Mesenchymal stem cell (in vitro differentiated cells and primary cell): Measurements from ENCODE around the gene SPACA5.
A peak's percentile ranks its signal among the peaks of the same experiment; 100 is the strongest.

Experiments
- DNase-seq: peaks from one replicate; pipeline ENCODE4 v3.0.0-alpha.2; 2013
- H2AFZ ChIP-seq: one replicate; pipeline ENCODE4 v1.6.1; 2013; ENCODE audit warnings: low read depth, mild to moderate bottlenecking, control low read depth, inconsistent platforms, low read length, moderate library complexity
- H2AK5ac ChIP-seq: 2 replicates; pipeline ENCODE4 v1.6.1; 2013; ENCODE audit warnings: low read length, moderate library complexity, mild to moderate bottlenecking, inconsistent platforms; ENCODE audit not compliant: severe bottlenecking
- H2BK120ac ChIP-seq: one replicate; pipeline ENCODE4 v1.6.1; 2013; ENCODE audit warnings: low read depth, mild to moderate bottlenecking, inconsistent platforms, low read length, moderate library complexity
- H2BK12ac ChIP-seq, 2 experiments: one replicate each; pipeline ENCODE4 v1.6.1; 2013; ENCODE audit warnings: inconsistent platforms in 2 of 2, low read length in 2 of 2, mild to moderate bottlenecking in 2 of 2, moderate library complexity in 2 of 2, control low read depth in 1 of 2
- H2BK15ac ChIP-seq: one replicate; pipeline ENCODE4 v1.6.1; 2013; ENCODE audit warnings: mild to moderate bottlenecking, low read depth, inconsistent platforms; ENCODE audit not compliant: poor library complexity, severe bottlenecking
- H2BK5ac ChIP-seq: 2 replicates; pipeline ENCODE4 v1.6.1; 2013; ENCODE audit warnings: low read depth, mild to moderate bottlenecking, low read length, control low read depth, inconsistent platforms; ENCODE audit not compliant: poor library complexity, severe bottlenecking
- H3K14ac ChIP-seq, 2 experiments: one replicate each; pipeline ENCODE4 v1.6.1; 2013; ENCODE audit warnings: inconsistent platforms in 2 of 2, low read length in 2 of 2, control low read depth in 1 of 2, mild to moderate bottlenecking in 1 of 2, moderate library complexity in 1 of 2
- H3K18ac ChIP-seq, 2 experiments: one replicate each; pipeline ENCODE4 v1.6.1; 2013; ENCODE audit warnings: inconsistent platforms in 2 of 2, low read length in 2 of 2, control low read depth in 1 of 2, low read depth in 1 of 2, mild to moderate bottlenecking in 1 of 2
- H3K23ac ChIP-seq, 2 experiments: one replicate each; pipeline ENCODE4 v1.6.1; 2013; ENCODE audit warnings: inconsistent platforms in 2 of 2, low read length in 2 of 2, mild to moderate bottlenecking in 2 of 2, moderate library complexity in 2 of 2, control low read depth in 1 of 2
- H3K27ac ChIP-seq: 2 replicates; pipeline ENCODE4 v1.5.1; 2013; ENCODE audit warnings: mild to moderate bottlenecking, moderate library complexity, low read length, control low read depth, inconsistent platforms; ENCODE audit not compliant: poor library complexity, severe bottlenecking
- H3K27me3 ChIP-seq, 2 experiments: 2 replicates each; pipeline versions ENCODE4 v1.6.1 to v1.7.0; 2013; ENCODE audit warnings: low read length in 2 of 2, mild to moderate bottlenecking in 2 of 2, moderate library complexity in 2 of 2, control low read depth in 1 of 2, inconsistent platforms in 1 of 2; ENCODE audit not compliant: control insufficient read depth in 1 of 2, insufficient read depth in 1 of 2
- H3K36me3 ChIP-seq, 2 experiments: 2 replicates each; pipeline versions ENCODE4 v1.6.1 to v1.7.0; 2013; ENCODE audit warnings: low read length in 2 of 2, control low read depth in 1 of 2, inconsistent platforms in 1 of 2, low read depth in 1 of 2, mild to moderate bottlenecking in 1 of 2; ENCODE audit not compliant: insufficient read depth in 2 of 2, control insufficient read depth in 1 of 2
- H3K4ac ChIP-seq, 2 experiments: one replicate each; pipeline ENCODE4 v1.6.1; 2013; ENCODE audit warnings: inconsistent platforms in 2 of 2, low read length in 2 of 2, mild to moderate bottlenecking in 2 of 2, moderate library complexity in 2 of 2, control low read depth in 1 of 2, low read depth in 1 of 2
- H3K4me1 ChIP-seq: 2 replicates; pipeline ENCODE4 v1.6.1; 2013; ENCODE audit warnings: low read depth, low read length, control low read depth; ENCODE audit not compliant: control insufficient read depth, insufficient read depth
- H3K4me2 ChIP-seq: 2 replicates; pipeline ENCODE4 v1.6.1; 2013; ENCODE audit warnings: low read length, mild to moderate bottlenecking, inconsistent platforms; ENCODE audit not compliant: poor library complexity, severe bottlenecking
- H3K4me3 ChIP-seq, 2 experiments: 2 replicates each; pipeline versions ENCODE4 v1.5.1 to v1.7.0; 2013; ENCODE audit warnings: low read length in 2 of 2, mild to moderate bottlenecking in 2 of 2, control low read depth in 1 of 2, low read depth in 1 of 2; ENCODE audit not compliant: insufficient read depth in 1 of 2
- H3K79me1 ChIP-seq: replicated peaks from 2 replicates; pipeline ENCODE4 v1.6.1; 2013; ENCODE audit warnings: mild to moderate bottlenecking, control low read depth, low read length, inconsistent platforms; ENCODE audit not compliant: poor library complexity, severe bottlenecking
- H3K9ac ChIP-seq: 2 replicates; pipeline ENCODE4 v1.7.0; 2013; ENCODE audit warnings: mild to moderate bottlenecking, low read length, moderate library complexity
- H3K9me3 ChIP-seq: 2 replicates; pipeline ENCODE4 v1.7.0; 2013; ENCODE audit warnings: mild to moderate bottlenecking, low read length; ENCODE audit not compliant: control insufficient read depth
- H4K8ac ChIP-seq: one replicate; pipeline ENCODE4 v1.6.1; 2013; ENCODE audit warnings: inconsistent platforms, mild to moderate bottlenecking, low read length, moderate library complexity
- H4K91ac ChIP-seq: one replicate; pipeline ENCODE4 v1.6.1; 2013; ENCODE audit warnings: mild to moderate bottlenecking, low read length, inconsistent platforms
- WGBS: methylation state at CpG from one replicate; pipeline ENCODE4 v1.1.7; 2013; ENCODE audit warnings: mixed read lengths; 5-methylcytosine and 5-hydroxymethylcytosine counted together

SPACA5 gene

DNA sequence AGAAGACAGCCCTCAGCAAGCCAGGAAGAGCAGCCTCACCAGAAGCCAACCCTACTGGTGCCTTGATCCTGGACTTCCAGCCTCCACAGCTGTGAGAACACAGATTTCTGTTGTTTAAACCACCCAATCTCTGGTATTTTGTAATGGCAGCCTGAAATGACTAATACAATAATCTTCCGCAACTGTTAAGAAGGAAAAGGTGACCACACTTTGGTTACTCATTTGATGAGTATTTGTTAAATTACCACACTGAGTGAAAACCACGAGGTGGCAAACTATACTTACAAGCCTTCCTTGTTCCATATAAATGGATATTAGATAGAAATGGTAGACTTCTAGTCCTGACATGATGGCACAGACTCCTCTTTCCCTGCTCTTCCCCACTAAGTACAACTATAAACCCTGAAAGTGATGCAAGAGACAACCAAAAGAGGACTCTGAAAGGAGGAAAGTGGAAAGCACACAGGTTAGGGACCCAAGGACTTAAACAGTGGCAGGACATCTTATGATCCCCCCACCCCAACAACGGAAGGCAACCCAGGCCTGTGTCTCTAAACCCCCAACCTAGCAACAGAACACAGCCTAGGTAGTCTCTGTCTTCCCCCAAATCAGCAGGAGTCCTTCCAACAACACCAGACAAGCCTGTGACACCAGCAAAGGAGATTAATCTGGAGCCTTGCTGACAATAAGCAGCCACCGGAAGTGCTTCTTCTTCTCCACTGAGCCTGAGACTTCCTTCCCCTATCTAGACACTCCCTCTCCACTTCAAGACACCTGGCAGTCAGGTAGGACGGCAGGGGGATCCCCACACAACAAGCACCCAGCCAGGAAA, 15.3 kb upstream of the SPACA5 start:
- H4K8ac ChIP-seq, result no peak overlapping the region
- no peak overlapping the region for H3K4me2 ChIP-seq

GRCh38 chrX:47992095-47992380, 14.8 kb upstream of the SPACA5 start:
- no peak overlapping the region for H3K4me2 ChIP-seq
- WGBS, result 79% methylated on average over 1 of the region's 1 CpG

More for the DNA sequence above, 15.3 kb upstream of the SPACA5 start:
- Histone ChIP-seq H3K9ac (no peak overlapping the region), H2BK120ac (no peak overlapping the region), H4K91ac (no peak overlapping the region), H2AK5ac (no peak overlapping the region), H3K27me3 (no peaks in the 10 kb centered on the region), H3K4ac (no peak overlapping the region), H3K36me3 (peaks cover 22 to 26% of the 10 kb centered on the region in 2 experiments), H3K14ac (no peak overlapping the region), H3K4me1 (no peaks in the 10 kb centered on the region), H3K18ac (no peak overlapping the region), H2AFZ (no peak overlapping the region), H3K9me3 (peaks cover 88% of the 10 kb centered on the region), H2BK15ac (no peak overlapping the region), H2BK5ac (no peak overlapping the region), H3K23ac (no peak overlapping the region), H3K4me3 (peak overlapping the region in 1 of 2 experiments; percentile 23), H3K27ac (peak overlapping the region; percentile 14), H3K79me1 (peaks cover 10% of the 10 kb centered on the region), H2BK12ac (no peak overlapping the region)
- 100% methylated on average over 3 of the region's 5 CpGs for WGBS
- peak; percentile 30 for DNase-seq

GRCh38 chrX:47992669-47993068, 14.1 kb upstream of the SPACA5 start:
- H2BK15ac ChIP-seq, result no peak overlapping the region

More at GRCh38 chrX:47992095-47992380, 14.8 kb upstream of the SPACA5 start:
- Histone ChIP-seq H2AFZ (no peak overlapping the region), H2BK120ac (no peak overlapping the region), H3K23ac (no peak overlapping the region), H3K4ac (no peak overlapping the region), H2AK5ac (no peak overlapping the region), H3K9ac (no peak overlapping the region), H3K4me1 (no peaks in the 10 kb centered on the region), H3K27ac (no peak overlapping the region), H2BK5ac (no peak overlapping the region), H3K9me3 (peaks cover 88% of the 10 kb centered on the region), H4K91ac (no peak overlapping the region), H4K8ac (no peak overlapping the region), H3K4me3 (no peak overlapping the region), H3K36me3 (peaks cover 23 to 28% of the 10 kb centered on the region in 2 experiments), H3K18ac (no peak overlapping the region), H2BK15ac (no peak overlapping the region), H3K27me3 (no peaks in the 10 kb centered on the region), H2BK12ac (no peak overlapping the region), H3K79me1 (peaks cover 8% of the 10 kb centered on the region), H3K14ac (no peak overlapping the region)
- no peak for DNase-seq

DNA sequence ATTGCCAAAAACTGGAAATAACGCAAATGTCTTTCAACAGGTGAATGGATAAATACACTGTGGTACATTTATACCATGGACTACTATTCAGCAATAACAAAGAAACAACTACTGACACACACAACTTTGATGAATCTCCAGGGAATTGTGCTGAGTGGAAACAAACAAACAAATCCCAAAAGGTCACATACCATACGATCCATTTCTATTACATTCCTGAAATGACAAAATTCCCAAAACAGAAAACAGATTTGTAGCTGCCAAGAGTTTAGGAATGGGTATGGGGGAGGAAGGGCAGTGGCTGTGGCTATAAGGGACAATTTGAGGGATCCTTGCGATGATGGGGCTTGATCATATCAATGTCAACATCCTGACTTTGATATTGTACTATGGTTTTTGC, 5.5 kb upstream of the SPACA5 start:
- 100% methylated on average over 1 of the region's 3 CpGs for WGBS

More at GRCh38 chrX:47992669-47993068, 14.1 kb upstream of the SPACA5 start:
- Histone ChIP-seq H3K9me3 (peaks cover 82% of the 10 kb centered on the region), H3K14ac (no peak overlapping the region), H3K4me3 (no peak overlapping the region), H3K23ac (no peak overlapping the region), H2AFZ (no peak overlapping the region), H3K4me1 (no peaks in the 10 kb centered on the region), H4K91ac (no peak overlapping the region), H3K18ac (no peak overlapping the region), H4K8ac (no peak overlapping the region), H3K36me3 (peaks cover 17 to 28% of the 10 kb centered on the region in 2 experiments), H3K27ac (no peak overlapping the region), H3K4ac (no peak overlapping the region), H2AK5ac (no peak overlapping the region), H3K4me2 (no peak overlapping the region), H3K27me3 (no peaks in the 10 kb centered on the region), H3K9ac (no peak overlapping the region), H3K79me1 (peaks cover 9% of the 10 kb centered on the region), H2BK12ac (no peak overlapping the region), H2BK120ac (no peak overlapping the region), H2BK5ac (no peak overlapping the region)
- no peak for DNase-seq
- WGBS, result no CpG with 5 or more reads among the region's 2 CpGs

More for the DNA sequence above, 5.5 kb upstream of the SPACA5 start:
- Histone ChIP-seq H3K27ac (no peak overlapping the region), H3K4me1 (no peaks in the 10 kb centered on the region), H4K8ac (no peak overlapping the region), H2AFZ (no peak overlapping the region), H3K36me3 (peaks cover 6% of the 10 kb centered on the region in 2 experiments), H3K9ac (no peak overlapping the region), H2BK12ac (no peak overlapping the region), H4K91ac (no peak overlapping the region), H3K14ac (no peak overlapping the region), H3K18ac (no peak overlapping the region), H3K27me3 (no peaks in the 10 kb centered on the region), H3K4ac (no peak overlapping the region), H2BK15ac (no peak overlapping the region), H2BK5ac (no peak overlapping the region), H2AK5ac (no peak overlapping the region), H3K79me1 (peaks cover 2% of the 10 kb centered on the region), H3K23ac (no peak overlapping the region), H3K4me2 (no peak overlapping the region), H3K4me3 (no peak overlapping the region), H2BK120ac (no peak overlapping the region), H3K9me3 (peaks cover 23% of the 10 kb centered on the region)
- DNase-seq, result no peak
